PC-3 (cell line): ENCODE results near the gene C1QL4. TPM values are rescaled to one million over a fixed set of nuclear protein-coding genes. Genes with fewer than 3 reads are reported as not detected.
A peak's percentile ranks its signal among the peaks of the same experiment; 100 is the strongest.

Source experiments
- ATAC-seq: fragments of 200-7000 bp; cut with Tn5 transposase; 2 replicates; pipeline ENCODE4 v1.9.1; 2020; ENCODE audit warnings: mild to moderate bottlenecking, moderate library complexity
- BruUV-seq: library from RNA; stranded (reverse); fragments of 400-500 nt; replicated peaks from 2 replicates; lab custom pipeline; 2021; lab: Mats Ljungman, UMichigan
- CTCF ChIA-PET: fragments of 300-600 bp; sonication (Branson Sonifier 250); formaldehyde crosslinking; loops from one replicate; lab custom pipeline; 2022; ENCODE audit warnings: antibody characterized with exemption; lab: Charles Lee
- POLR2A ChIA-PET: fragments of 300-600 bp; sonication (Branson Sonifier 250); formaldehyde crosslinking; loops from one replicate; lab custom pipeline; 2022; ENCODE audit warnings: antibody characterized with exemption; ENCODE audit not compliant: unreplicated experiment; lab: Charles Lee
- DNase-seq: peaks from one replicate; pipeline ENCODE4 v3.0.0-alpha.2; 2015
- H2AFZ ChIP-seq: fragments of 300-600 bp; sonication (generic); 2 replicates; pipeline ENCODE4 v1.6.0; 2016; ENCODE audit warnings: antibody characterized with exemption, low read length
- H3F3A ChIP-seq: fragments of 300-600 bp; sonication (generic); one replicate; pipeline ENCODE4 v1.6.0; 2017; ENCODE audit warnings: antibody characterized with exemption, low read length, control low read depth, mild to moderate bottlenecking; ENCODE audit not compliant: unreplicated experiment
- H3K27ac ChIP-seq: fragments of 300-600 bp; sonication (generic); 2 replicates; pipeline ENCODE4 v1.5.1; 2016; ENCODE audit warnings: mild to moderate bottlenecking, low read length
- H3K27me3 ChIP-seq: fragments of 300-600 bp; sonication (generic); 2 replicates; pipeline ENCODE4 v1.6.1; 2016; ENCODE audit warnings: low read length, mixed read lengths
- H3K36me3 ChIP-seq: fragments of 300-600 bp; sonication (generic); 2 replicates; pipeline ENCODE4 v1.6.1; 2016; ENCODE audit warnings: low read depth, mixed run types, low read length, mixed read lengths
- H3K4me1 ChIP-seq: fragments of 300-600 bp; sonication (generic); 2 replicates; pipeline ENCODE4 v1.5.1; 2016; ENCODE audit warnings: low read length; ENCODE audit not compliant: insufficient read depth
- H3K4me2 ChIP-seq: fragments of 300-600 bp; sonication (generic); 2 replicates; pipeline ENCODE4 v1.6.0; 2016; ENCODE audit warnings: low read length
- H3K4me3 ChIP-seq: fragments of 300-600 bp; sonication (generic); 2 replicates; pipeline ENCODE4 v1.5.1; 2016; ENCODE audit warnings: mild to moderate bottlenecking, low read length, mixed read lengths
- H3K79me2 ChIP-seq: fragments of 300-600 bp; sonication (generic); 2 replicates; pipeline ENCODE4 v1.6.1; 2017; ENCODE audit warnings: low read length, mixed read lengths
- H3K9ac ChIP-seq: fragments of 300-600 bp; sonication (generic); 2 replicates; pipeline ENCODE4 v1.6.0; 2016; ENCODE audit warnings: mild to moderate bottlenecking, low read length
- H3K9me2 ChIP-seq: fragments of 300-600 bp; sonication (generic); replicated peaks from 2 replicates; pipeline ENCODE4 v1.6.1; 2016; ENCODE audit warnings: mixed run types, low read length, mixed read lengths
- H3K9me3 ChIP-seq: fragments of 300-600 bp; sonication (generic); 2 replicates; pipeline ENCODE4 v1.6.1; 2016; ENCODE audit warnings: low read length, mixed read lengths
- H4K20me1 ChIP-seq: fragments of 300-600 bp; sonication (generic); 2 replicates; pipeline ENCODE4 v1.6.1; 2016; ENCODE audit warnings: low read length, mixed read lengths
- CTCF ChIP-seq: fragments of 300-600 bp; sonication (generic); conservative IDR thresholded peaks from 2 replicates; pipeline ENCODE4 v1.5.1; 2017; ENCODE audit warnings: antibody characterized with exemption, low read depth, mild to moderate bottlenecking, low read length
- EZH2 ChIP-seq: fragments of 300-600 bp; sonication (generic); IDR thresholded peaks from one replicate; pipeline ENCODE4 v1.6.1; 2017; ENCODE audit warnings: antibody characterized with exemption, mild to moderate bottlenecking, low read length; ENCODE audit not compliant: unreplicated experiment
- EZH2phosphoT487 ChIP-seq: fragments of 300-600 bp; sonication (generic); IDR thresholded peaks from 2 replicates; pipeline ENCODE4 v1.6.1; 2018; ENCODE audit warnings: mild to moderate bottlenecking, antibody characterized with exemption, low read length, borderline replicate concordance
- intact Hi-C: fragments of 100-400 bp; cut with micrococcal nuclease; formaldehyde crosslinking; loops from 2 replicates; pipeline ENCODE4 v1.9.0; 2023
- total RNA-seq: library from RNA; depleted of rRNA; stranded (reverse); fragments of >200 nt; gene quantifications from 2 replicates; pipeline ENCODE4 v1.2.3, GENCODE V29; 2014

Gene C1QL4
- total RNA-seq, 1 experiment from 2014 or later: 5.3 TPM

- Histone ChIP-seq H3K4me1 (no peaks in the 10 kb centered on the region), H3K27me3 (no peaks in the 10 kb centered on the region), H3K79me2 (no peaks in the 10 kb centered on the region), H3K9ac (no peak overlapping the region), H3K4me3 (no peak overlapping the region), H4K20me1 (no peaks in the 10 kb centered on the region), H3K4me2 (no peak overlapping the region), H3K9me3 (no peaks in the 10 kb centered on the region), H2AFZ (no peak overlapping the region), H3F3A (no peaks in the 10 kb centered on the region), H3K36me3 (no peaks in the 10 kb centered on the region), H3K27ac (no peak overlapping the region), H3K9me2 (no peaks in the 10 kb centered on the region)
- ChIA-PET POLR2A (no interaction called here), CTCF (interaction anchor here (0.5 to 1.9 kb wide), 7 partner anchors 8 to 264 kb away, joined by 3 to 9 read pairs (median 5); partner anchors contain the start of gene SPATS2)
- ATAC-seq (no peak), DNase-seq (no peak)
- TF ChIP-seq CTCF: no peak
- TF ChIP-seq EZH2phosphoT487: no peak
- no TSS peak for BruUV-seq
- intact Hi-C loops: loop anchor here (2.0 to 10.0 kb wide), 2 partner anchors 48 to 226 kb away; partner anchors contain the start of gene C1QL4
Observed at GRCh38 chr12:49288922-49289555, 47.9 kb downstream of the C1QL4 start.

GRCh38 chr12:49288412-49288853 is 48.6 kb downstream of the C1QL4 start:
- no peaks in the 10 kb centered on the region for H3K9me2 ChIP-seq
- intact Hi-C loops: loop anchor here (2.0 to 10.0 kb wide), 2 partner anchors 48 to 226 kb away; partner anchors contain the start of gene C1QL4
- DNase-seq: peak; percentile 74
- POLR2A ChIA-PET: no interaction called here
- H3K27ac ChIP-seq: no peak overlapping the region
- H3K4me2 ChIP-seq: no peak overlapping the region
- H3K4me3 ChIP-seq: no peak overlapping the region
- TF ChIP-seq EZH2phosphoT487 (no peak), CTCF (peak; percentile 96), EZH2 (no peak)
- 0 out of 2 replicates have a peak overlapping the region, but pooled peaks have one; percentile 18 for H2AFZ ChIP-seq
- BruUV-seq: no TSS peak
- no peaks in the 10 kb centered on the region for H3K27me3 ChIP-seq
- H3F3A ChIP-seq: no peaks in the 10 kb centered on the region
- no peaks in the 10 kb centered on the region for H3K36me3 ChIP-seq
- no peaks in the 10 kb centered on the region for H3K79me2 ChIP-seq
- ATAC-seq: peak; percentile 49; the same call in 1 of the 2 replicates
- CTCF ChIA-PET: interaction anchor here (0.5 to 1.9 kb wide), 6 partner anchors 9 to 265 kb away, joined by 3 to 9 read pairs (median 5); partner anchors contain the start of gene SPATS2
- H3K9ac ChIP-seq: no peak overlapping the region
- no peaks in the 10 kb centered on the region for H4K20me1 ChIP-seq
- H3K9me3 ChIP-seq: no peaks in the 10 kb centered on the region
- H3K4me1 ChIP-seq: no peaks in the 10 kb centered on the region

- Histone ChIP-seq H3K9me3 (no peaks in the 10 kb centered on the region), H4K20me1 (no peaks in the 10 kb centered on the region), H3K9me2 (no peaks in the 10 kb centered on the region), H3F3A (no peaks in the 10 kb centered on the region), H3K79me2 (no peaks in the 10 kb centered on the region), H3K9ac (no peak overlapping the region), H3K4me2 (no peak overlapping the region), H3K27ac (no peak overlapping the region), H3K4me1 (no peaks in the 10 kb centered on the region), H2AFZ (no peak overlapping the region), H3K36me3 (no peaks in the 10 kb centered on the region), H3K27me3 (no peaks in the 10 kb centered on the region), H3K4me3 (no peak overlapping the region)
- no peak for TF ChIP-seq CTCF
- no peak for TF ChIP-seq EZH2
- TF ChIP-seq EZH2phosphoT487: no peak
- DNase-seq: no peak
- no TSS peak for BruUV-seq
- ChIA-PET POLR2A (no interaction called here), CTCF (interaction anchor here (1.2 to 1.9 kb wide), 2 partner anchors 9 to 60 kb away, joined by 4 to 9 read pairs; no protein-coding TSS in a partner anchor)
- intact Hi-C loops: loop anchor here (2.0 to 10.0 kb wide), 2 partner anchors 49 to 227 kb away; partner anchors contain the start of gene C1QL4
- no peak; the same call in 1 of the 2 replicates for ATAC-seq
Observed at GRCh38 chr12:49287876-49288275, 49.1 kb downstream of the C1QL4 start.
